BJ (cell line): ENCODE data around the gene SLC1A4. TPM values are rescaled to one million over a fixed set of nuclear protein-coding genes. Genes with fewer than 3 reads are reported as not detected.

ENCODE experiments used
- CTCF ChIA-PET: fragments of 350-600 bp; formaldehyde crosslinking; extraction: SDS; loops from one replicate; lab custom pipeline; 2021; ENCODE audit warnings: antibody characterized with exemption, inconsistent platforms; lab: Yijun Ruan, JAX
- POLR2A ChIA-PET: fragments of 300-600 bp; sonication (Branson Sonifier 250); formaldehyde crosslinking; extraction: SDS; loops from one replicate; lab custom pipeline; 2021; ENCODE audit warnings: antibody characterized with exemption; lab: Charles Lee
- DNase-seq: peaks from one replicate; pipeline ENCODE4 v3.0.0-alpha.2; 2011; ENCODE audit warnings: low read depth
- H3K27me3 ChIP-seq: 2 replicates; pipeline ENCODE4 v1.6.0; 2011; ENCODE audit warnings: low read length; ENCODE audit not compliant: control insufficient read depth, insufficient read depth
- H3K36me3 ChIP-seq: 2 replicates; pipeline ENCODE4 v1.5.1; 2011; ENCODE audit warnings: low read length; ENCODE audit not compliant: control insufficient read depth, insufficient read depth
- H3K4me3 ChIP-seq: 2 replicates; pipeline ENCODE4 v1.5.1; 2011; ENCODE audit warnings: low read depth, mild to moderate bottlenecking, control low read depth, low read length
- CTCF ChIP-seq: IDR thresholded peaks from 2 replicates; pipeline ENCODE4 v1.5.1; 2011; ENCODE audit warnings: low read depth, mild to moderate bottlenecking, control low read depth, inconsistent platforms, low read length, moderate library complexity; ENCODE audit not compliant: insufficient read depth
- polyA plus RNA-seq: library from polyadenylated mRNA; depleted of rRNA; stranded (reverse); fragments of >200 nt; gene quantifications from 2 replicates; pipeline ENCODE4 v1.2.3, GENCODE V29; 2011

SLC1A4 gene
- polyA plus RNA-seq, 1 experiment = 80.7 TPM

GRCh38 chr2:64972426-64972825, 16.8 kb upstream of the SLC1A4 start:
- Histone ChIP-seq H3K27me3 (peaks cover under 1% of the 10 kb centered on the region; the same call in 1 of the 2 replicates), H3K4me3 (no peak overlapping the region), H3K36me3 (no peaks in the 10 kb centered on the region)
- POLR2A ChIA-PET = no interaction called here
- no peak for DNase-seq
- CTCF ChIA-PET = interaction anchor here (1.0 to 1.5 kb wide), 3 partner anchors 10 to 54 kb away, joined by 3 to 5 read pairs (median 4); no protein-coding TSS in a partner anchor
- no peak for TF ChIP-seq CTCF

- Histone ChIP-seq H3K27me3 (no peaks in the 10 kb centered on the region), H3K4me3 (no peak overlapping the region), H3K36me3 (no peaks in the 10 kb centered on the region)
- no peak for TF ChIP-seq CTCF
- POLR2A ChIA-PET = no interaction called here
- DNase-seq = no peak
- CTCF ChIA-PET = interaction anchor here (1.0 to 1.5 kb wide), 3 partner anchors 11 to 55 kb away, joined by 3 to 5 read pairs (median 4); no protein-coding TSS in a partner anchor
These were observed 16.3 kb upstream of the SLC1A4 start for GRCh38 chr2:64972876-64973275.

GRCh38 chr2:64975232-64975821, 13.9 kb upstream of the SLC1A4 start:
- H3K27me3 ChIP-seq = no peaks in the 10 kb centered on the region
- H3K4me3 ChIP-seq = no peak overlapping the region
- no peaks in the 10 kb centered on the region for H3K36me3 ChIP-seq
- DNase-seq = no peak
- TF ChIP-seq CTCF = no peak
- ChIA-PET CTCF (interaction anchor here (1.3 kb wide), 1 partner anchor 11 kb away, joined by 3 read pairs; no protein-coding TSS in a partner anchor), POLR2A (interaction anchor here (0.5 to 1.3 kb wide), 2 partner anchors 13 to 32 kb away, joined by 3 to 10 read pairs; no protein-coding TSS in a partner anchor)

GRCh38 chr2:64976276-64976675, 12.9 kb upstream of the SLC1A4 start:
- CTCF ChIA-PET = no interaction called here
- DNase-seq = no peak
- H3K27me3 ChIP-seq = no peaks in the 10 kb centered on the region
- POLR2A ChIA-PET = no interaction called here
- H3K36me3 ChIP-seq = no peaks in the 10 kb centered on the region
- H3K4me3 ChIP-seq = no peak overlapping the region
- TF ChIP-seq CTCF = no peak

- H3K4me3 ChIP-seq = no peak overlapping the region
- POLR2A ChIA-PET = no interaction called here
- TF ChIP-seq CTCF = no peak
- CTCF ChIA-PET = interaction anchor here (2.0 kb wide), 1 partner anchor 10 kb away, joined by 6 read pairs; no protein-coding TSS in a partner anchor
- H3K36me3 ChIP-seq = no peaks in the 10 kb centered on the region
- no peak for DNase-seq
- H3K27me3 ChIP-seq = no peaks in the 10 kb centered on the region
These were observed 10.5 kb upstream of the SLC1A4 start for GRCh38 chr2:64978514-64979268.
